ENCODE data around the gene NRXN3.

The NRXN3 gene

DNA sequence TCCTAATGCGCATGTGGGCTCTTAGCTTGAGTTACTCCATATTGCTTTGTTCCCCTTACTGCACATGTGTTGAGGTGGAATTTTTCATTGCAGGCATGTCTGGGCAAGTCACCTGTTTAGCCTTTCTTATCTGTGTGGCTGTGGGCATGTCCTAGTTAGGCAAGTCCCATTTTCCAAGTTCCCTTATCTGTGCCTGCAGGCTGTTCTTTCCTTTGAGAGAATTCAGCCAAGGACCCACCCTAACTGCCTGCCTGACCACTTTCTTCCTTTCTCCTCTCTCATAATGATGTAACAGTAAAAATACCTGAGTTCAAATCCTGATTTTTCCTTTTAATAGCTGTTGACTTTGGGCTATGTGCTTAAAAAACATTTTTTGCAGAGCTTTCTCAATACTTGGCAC is 870.6 kb downstream of the NRXN3 start:
- no peaks in the 10 kb centered on the region for H3K36me3 ChIP-seq (ENCODE audit: control insufficient read depth, insufficient read depth, low read length)
- H3K9me3 ChIP-seq (ENCODE audit: control insufficient read depth, low read length): no peaks in the 10 kb centered on the region
- H3K4me1 ChIP-seq (ENCODE audit: control insufficient read depth, insufficient read depth, low read length): no peaks in the 10 kb centered on the region
- no peaks in the 10 kb centered on the region for H3K27me3 ChIP-seq (ENCODE audit: control insufficient read depth, insufficient read depth, low read length)
- H3K9ac ChIP-seq (ENCODE audit: low read length): no peak overlapping the region
- H3K4me3 ChIP-seq (ENCODE audit: low read length): no peak overlapping the region

DNA sequence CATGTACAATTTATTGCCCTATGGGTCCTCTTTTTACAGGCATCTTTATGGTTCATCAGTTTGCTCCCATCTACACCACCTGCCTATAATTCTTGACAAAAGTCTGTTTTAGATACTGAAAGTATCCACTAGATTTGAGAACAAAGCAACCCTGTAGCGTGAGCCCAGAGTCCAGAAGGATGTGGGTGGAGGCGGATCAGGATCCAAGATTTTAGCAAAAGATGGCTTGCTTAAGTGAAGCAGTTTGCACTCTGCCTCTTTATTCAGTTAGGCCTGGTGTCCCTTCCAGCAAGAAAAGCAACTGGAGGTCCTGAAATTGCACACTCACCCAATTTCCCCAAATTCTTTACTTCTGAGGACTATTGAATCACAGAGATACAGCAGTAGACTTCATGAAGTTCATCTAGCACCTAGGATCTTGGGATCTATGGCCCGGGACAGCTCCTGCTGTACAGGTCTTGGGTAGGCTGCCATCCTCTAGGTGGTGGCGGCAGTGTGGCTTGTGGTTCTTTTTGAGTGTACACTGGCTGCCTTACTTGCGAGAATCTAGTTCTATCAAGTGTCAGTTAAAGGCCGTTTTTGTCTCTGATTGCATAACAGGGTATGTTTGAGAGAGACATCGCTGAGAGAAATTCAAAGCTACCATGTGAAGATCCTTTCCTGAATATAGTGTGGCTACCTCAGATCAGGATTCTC is 873.2 kb downstream of the NRXN3 start:
- H3K9me3 ChIP-seq (ENCODE audit: control insufficient read depth, low read length): no peaks in the 10 kb centered on the region
- no peaks in the 10 kb centered on the region for H3K4me1 ChIP-seq (ENCODE audit: control insufficient read depth, insufficient read depth, low read length)
- H3K36me3 ChIP-seq (ENCODE audit: control insufficient read depth, insufficient read depth, low read length): no peaks in the 10 kb centered on the region
- no peak overlapping the region for H3K4me3 ChIP-seq (ENCODE audit: low read length)
- H3K9ac ChIP-seq (ENCODE audit: low read length): no peak overlapping the region
- no peaks in the 10 kb centered on the region for H3K27me3 ChIP-seq (ENCODE audit: control insufficient read depth, insufficient read depth, low read length)

DNA sequence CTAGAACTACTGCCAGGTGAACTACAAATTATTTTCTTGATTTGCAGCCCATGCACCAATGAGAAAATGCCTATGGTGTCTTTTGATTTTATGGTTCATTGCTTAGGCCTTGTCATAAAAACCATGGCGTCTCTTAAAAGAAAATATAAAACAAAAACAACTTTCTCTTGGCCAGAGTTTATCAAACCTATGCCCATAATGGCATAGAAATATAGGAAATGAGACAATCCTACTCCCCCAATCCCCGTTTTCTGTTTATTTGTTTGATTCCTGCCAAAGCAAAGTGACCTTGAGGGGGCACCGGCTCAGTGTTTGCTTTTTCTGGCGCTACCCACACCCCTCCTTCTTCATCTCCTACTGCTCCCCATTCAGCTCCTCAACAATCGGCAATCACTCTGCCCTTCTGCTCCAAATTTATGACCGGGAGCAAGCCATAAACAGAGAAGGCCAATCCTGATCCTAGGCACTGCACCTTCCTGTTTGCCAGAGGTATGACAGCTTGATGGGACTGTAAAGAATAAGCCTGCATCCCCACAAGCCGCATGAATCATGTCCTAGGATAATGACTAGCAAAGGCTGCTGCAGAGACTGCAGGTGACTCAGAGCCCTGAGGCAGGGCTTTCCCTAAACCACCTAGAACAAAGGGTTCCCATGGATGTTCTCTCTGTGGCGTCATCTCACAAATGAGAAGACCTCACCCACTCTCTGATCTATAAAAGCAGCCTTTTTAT is 874.9 kb downstream of the NRXN3 start:
- Histone ChIP-seq H3K36me3 (ENCODE audit: control insufficient read depth, insufficient read depth, low read length) (no peaks in the 10 kb centered on the region), H3K9me3 (ENCODE audit: control insufficient read depth, low read length) (no peaks in the 10 kb centered on the region), H3K4me3 (ENCODE audit: low read length) (no peak overlapping the region), H3K9ac (ENCODE audit: low read length) (no peak overlapping the region), H3K27me3 (ENCODE audit: control insufficient read depth, insufficient read depth, low read length) (no peaks in the 10 kb centered on the region), H3K4me1 (ENCODE audit: control insufficient read depth, insufficient read depth, low read length) (no peaks in the 10 kb centered on the region)

DNA sequence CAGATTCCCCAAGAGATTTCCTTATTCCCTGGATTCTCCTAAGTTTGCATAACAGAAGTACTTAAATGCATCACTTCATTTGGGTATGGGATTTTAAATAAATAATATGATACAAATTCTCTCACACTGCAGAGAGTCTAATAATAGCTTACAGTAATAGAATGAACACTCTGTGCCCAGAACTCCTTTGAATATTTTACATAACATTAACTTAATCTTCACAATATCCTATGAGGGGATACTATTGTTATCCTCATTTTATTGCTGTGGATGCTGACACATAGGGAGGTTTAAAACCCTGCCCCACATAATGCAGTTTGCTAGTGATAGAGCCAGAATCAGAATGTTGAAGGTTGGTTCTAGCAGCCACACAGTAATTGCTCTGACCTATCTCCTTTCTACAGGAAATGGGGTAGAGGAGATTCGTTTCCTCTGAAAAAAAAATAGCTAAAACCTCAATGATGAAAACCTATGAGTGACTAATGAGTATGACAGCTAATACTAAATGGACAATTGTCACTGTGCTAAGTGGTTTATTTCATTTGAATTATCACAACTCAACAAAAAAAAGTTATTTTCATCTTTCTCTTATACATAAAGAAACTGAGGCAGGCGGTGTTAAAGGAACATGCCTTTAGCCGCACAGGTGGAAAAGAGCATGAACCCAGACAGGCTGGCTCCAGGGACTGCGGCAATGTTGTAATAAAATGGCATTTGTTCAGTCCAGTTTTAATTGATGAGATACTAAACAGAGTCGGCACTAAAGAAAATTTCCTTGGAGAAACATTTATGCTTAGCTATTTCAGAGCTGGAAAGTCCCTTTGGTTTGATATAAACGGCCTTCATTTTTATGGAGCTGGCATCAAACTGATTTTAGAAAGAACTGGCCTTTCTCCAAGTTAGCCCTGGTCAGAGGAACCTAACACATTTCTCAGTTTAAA is 880.9 kb downstream of the NRXN3 start:
- Histone ChIP-seq H3K36me3 (ENCODE audit: control insufficient read depth, insufficient read depth, low read length) (no peaks in the 10 kb centered on the region), H3K27me3 (ENCODE audit: control insufficient read depth, insufficient read depth, low read length) (no peaks in the 10 kb centered on the region), H3K4me1 (ENCODE audit: control insufficient read depth, insufficient read depth, low read length) (no peaks in the 10 kb centered on the region), H3K9me3 (ENCODE audit: control insufficient read depth, low read length) (no peaks in the 10 kb centered on the region), H3K4me3 (ENCODE audit: low read length) (no peak overlapping the region), H3K9ac (ENCODE audit: low read length) (no peak overlapping the region)

DNA sequence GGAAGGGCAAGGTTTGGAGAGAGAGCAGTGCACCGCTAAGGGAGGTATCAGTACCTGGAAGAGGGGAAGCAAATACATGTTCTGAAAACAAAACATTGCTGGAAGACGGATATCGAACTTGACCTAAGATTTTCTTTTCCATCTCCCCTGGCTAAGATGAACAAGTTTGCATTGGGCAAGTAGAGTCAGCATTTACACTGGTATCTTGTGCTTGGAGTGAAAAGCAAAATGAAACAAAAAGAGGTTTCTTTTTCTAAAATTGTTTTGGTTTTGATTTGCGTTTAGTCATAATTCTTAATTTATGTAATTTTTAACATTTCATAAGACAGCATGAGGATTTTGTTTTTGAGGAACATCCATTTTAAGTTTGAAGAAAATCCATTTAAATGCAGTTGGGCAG is 881.6 kb downstream of the NRXN3 start:
- H3K9me3 ChIP-seq (ENCODE audit: control insufficient read depth, low read length): no peaks in the 10 kb centered on the region
- no peaks in the 10 kb centered on the region for H3K36me3 ChIP-seq (ENCODE audit: control insufficient read depth, insufficient read depth, low read length)
- no peak overlapping the region for H3K4me3 ChIP-seq (ENCODE audit: low read length)
- no peaks in the 10 kb centered on the region for H3K27me3 ChIP-seq (ENCODE audit: control insufficient read depth, insufficient read depth, low read length)
- no peak overlapping the region for H3K9ac ChIP-seq (ENCODE audit: low read length)
- no peaks in the 10 kb centered on the region for H3K4me1 ChIP-seq (ENCODE audit: control insufficient read depth, insufficient read depth, low read length)

DNA sequence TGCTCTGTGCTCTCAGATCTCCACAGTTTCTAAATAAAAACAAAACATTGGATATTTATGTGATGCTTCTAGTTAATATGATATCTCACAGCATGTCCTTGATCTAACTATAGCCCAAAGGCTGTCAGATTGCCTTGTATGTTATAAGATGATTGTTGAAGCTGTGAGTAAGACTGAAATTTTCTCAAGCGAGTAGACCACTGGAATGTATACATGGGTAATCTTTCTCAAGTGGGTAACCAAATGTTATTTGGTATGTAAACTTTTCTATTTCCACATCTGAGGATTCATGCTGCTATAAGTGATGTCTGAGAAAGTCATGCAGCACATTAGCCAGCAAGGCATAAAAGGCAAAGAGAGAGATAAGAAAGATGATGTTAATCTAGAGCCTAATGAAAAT is 886.7 kb downstream of the NRXN3 start:
- H3K4me1 ChIP-seq (ENCODE audit: control insufficient read depth, insufficient read depth, low read length): no peaks in the 10 kb centered on the region
- H3K36me3 ChIP-seq (ENCODE audit: control insufficient read depth, insufficient read depth, low read length): no peaks in the 10 kb centered on the region
- H3K4me3 ChIP-seq (ENCODE audit: low read length): no peak overlapping the region
- H3K9me3 ChIP-seq (ENCODE audit: control insufficient read depth, low read length): no peaks in the 10 kb centered on the region
- H3K27me3 ChIP-seq (ENCODE audit: control insufficient read depth, insufficient read depth, low read length): no peaks in the 10 kb centered on the region
- no peak overlapping the region for H3K9ac ChIP-seq (ENCODE audit: low read length)

- H3K36me3 ChIP-seq (ENCODE audit: control insufficient read depth, insufficient read depth, low read length): no peaks in the 10 kb centered on the region
- no peak overlapping the region for H3K9ac ChIP-seq (ENCODE audit: low read length)
- H3K9me3 ChIP-seq (ENCODE audit: control insufficient read depth, low read length): no peaks in the 10 kb centered on the region
- no peak overlapping the region for H3K4me3 ChIP-seq (ENCODE audit: low read length)
- no peaks in the 10 kb centered on the region for H3K4me1 ChIP-seq (ENCODE audit: control insufficient read depth, insufficient read depth, low read length)
- no peaks in the 10 kb centered on the region for H3K27me3 ChIP-seq (ENCODE audit: control insufficient read depth, insufficient read depth, low read length)
Observed at GRCh38 chr14:79057333-79057732, 887.2 kb downstream of the NRXN3 start.

DNA sequence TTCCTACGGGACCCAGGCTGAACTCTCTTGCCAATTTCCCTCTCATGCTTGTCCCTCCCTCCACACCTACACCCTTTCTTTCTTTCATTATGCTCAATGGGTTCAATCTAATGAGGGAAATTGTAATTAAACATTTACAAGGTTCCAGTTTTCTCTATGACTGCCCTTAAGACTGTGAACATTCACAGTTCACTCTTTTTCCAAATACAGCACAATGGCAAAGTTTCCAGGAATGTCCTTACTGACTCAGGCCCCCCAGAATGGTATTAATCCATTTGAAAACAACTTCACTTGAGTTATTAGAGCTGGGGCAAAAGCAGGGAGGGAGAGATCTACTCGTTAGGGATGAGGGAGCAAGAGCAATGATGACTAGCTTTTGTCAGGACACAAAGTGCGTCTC is 892.1 kb downstream of the NRXN3 start:
- H3K36me3 ChIP-seq (ENCODE audit: control insufficient read depth, insufficient read depth, low read length): no peaks in the 10 kb centered on the region
- no peak overlapping the region for H3K9ac ChIP-seq (ENCODE audit: low read length)
- H3K9me3 ChIP-seq (ENCODE audit: control insufficient read depth, low read length): no peaks in the 10 kb centered on the region
- H3K4me3 ChIP-seq (ENCODE audit: low read length): no peak overlapping the region
- H3K27me3 ChIP-seq (ENCODE audit: control insufficient read depth, insufficient read depth, low read length): no peaks in the 10 kb centered on the region
- H3K4me1 ChIP-seq (ENCODE audit: control insufficient read depth, insufficient read depth, low read length): no peaks in the 10 kb centered on the region

- Histone ChIP-seq H3K4me1 (ENCODE audit: control insufficient read depth, insufficient read depth, low read length) (no peaks in the 10 kb centered on the region), H3K36me3 (ENCODE audit: control insufficient read depth, insufficient read depth, low read length) (no peaks in the 10 kb centered on the region), H3K9ac (ENCODE audit: low read length) (no peak overlapping the region), H3K9me3 (ENCODE audit: control insufficient read depth, low read length) (no peaks in the 10 kb centered on the region), H3K27me3 (ENCODE audit: control insufficient read depth, insufficient read depth, low read length) (no peaks in the 10 kb centered on the region), H3K4me3 (ENCODE audit: low read length) (no peak overlapping the region)
Observed at GRCh38 chr14:79064214-79064613, 894.0 kb downstream of the NRXN3 start.

GRCh38 chr14:79074510-79074909 is 904.3 kb downstream of the NRXN3 start:
- H3K36me3 ChIP-seq (ENCODE audit: control insufficient read depth, insufficient read depth, low read length): no peaks in the 10 kb centered on the region

GRCh38 chr14:79076428-79076827 is 906.3 kb downstream of the NRXN3 start:
- Histone ChIP-seq H3K36me3 (ENCODE audit: control insufficient read depth, insufficient read depth, low read length) (no peaks in the 10 kb centered on the region), H3K9me3 (ENCODE audit: control insufficient read depth, low read length) (no peaks in the 10 kb centered on the region), H3K4me1 (ENCODE audit: control insufficient read depth, insufficient read depth, low read length) (no peaks in the 10 kb centered on the region), H3K27me3 (ENCODE audit: control insufficient read depth, insufficient read depth, low read length) (no peaks in the 10 kb centered on the region), H3K9ac (ENCODE audit: low read length) (no peak overlapping the region), H3K4me3 (ENCODE audit: low read length) (no peak overlapping the region)

More at GRCh38 chr14:79074510-79074909, 904.3 kb downstream of the NRXN3 start:
- Histone ChIP-seq H3K9ac (ENCODE audit: low read length) (no peak overlapping the region), H3K4me1 (ENCODE audit: control insufficient read depth, insufficient read depth, low read length) (no peaks in the 10 kb centered on the region), H3K27me3 (ENCODE audit: control insufficient read depth, insufficient read depth, low read length) (no peaks in the 10 kb centered on the region), H3K4me3 (ENCODE audit: low read length) (no peak overlapping the region), H3K9me3 (ENCODE audit: control insufficient read depth, low read length) (no peaks in the 10 kb centered on the region)

DNA sequence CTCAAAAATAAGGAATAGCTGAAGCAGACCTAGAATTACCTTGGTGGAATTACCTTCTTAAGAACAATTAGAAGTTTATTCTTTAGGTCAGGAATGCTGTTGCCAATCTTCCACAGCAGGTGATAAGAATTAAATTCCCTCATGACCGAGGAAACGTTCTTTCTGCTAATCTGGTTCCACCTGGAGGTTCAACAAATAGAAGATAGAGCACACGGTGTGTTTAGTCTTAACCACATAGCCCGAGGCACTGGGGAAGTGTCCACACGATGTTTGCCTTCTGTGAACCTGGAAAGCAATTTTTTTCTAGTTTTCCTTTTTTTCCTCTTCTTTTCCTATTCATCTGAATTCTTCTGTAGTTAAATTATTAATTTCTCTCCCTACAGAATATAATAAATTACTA is 906.9 kb downstream of the NRXN3 start:
- no peak overlapping the region for H3K9ac ChIP-seq (ENCODE audit: low read length)
- H3K4me3 ChIP-seq (ENCODE audit: low read length): no peak overlapping the region
- H3K9me3 ChIP-seq (ENCODE audit: control insufficient read depth, low read length): no peaks in the 10 kb centered on the region
- H3K27me3 ChIP-seq (ENCODE audit: control insufficient read depth, insufficient read depth, low read length): no peaks in the 10 kb centered on the region
- no peaks in the 10 kb centered on the region for H3K36me3 ChIP-seq (ENCODE audit: control insufficient read depth, insufficient read depth, low read length)
- H3K4me1 ChIP-seq (ENCODE audit: control insufficient read depth, insufficient read depth, low read length): no peaks in the 10 kb centered on the region

Measured in mucosa of stomach (tissue), 1 donor.